ENCODE measurements around the gene LACC1. TPM values are rescaled to one million over a fixed set of nuclear protein-coding genes. Genes with fewer than 3 reads are reported as not detected.

Gene LACC1
- total RNA-seq, 1 experiment from 2014 or later: 3.7 TPM

- H3K27ac ChIP-seq (ENCODE audit: insufficient read length, low read depth, low read length): no peak overlapping the region
- Mint-ChIP-seq H3K4me3 (no peak overlapping the region), H3K4me1 (peaks cover 28 to 36% of the 10 kb centered on the region in 2 experiments), H3K36me3 (ENCODE audit: insufficient read depth in 1 of 3, low read depth in 3 of 3) (peaks cover 0 to 12% (median 0%) of the 10 kb centered on the region in 3 experiments; a peak in 2 of 7 replicates), H3K27me3 (ENCODE audit: low read depth) (peaks cover 14% of the 10 kb centered on the region), H3K9me3 (peaks cover 0 to 3% of the 10 kb centered on the region in 2 experiments; a peak in 1 of 5 replicates), H3K27ac (no peak overlapping the region)
- no peak overlapping the region for H3T11ph ChIP-seq (ENCODE audit: low read length)
- H2BK12ac ChIP-seq (ENCODE audit: insufficient read length, low read depth, low read length): no peak overlapping the region
- H3K27me3 ChIP-seq (ENCODE audit: insufficient read depth, low read length): peaks cover 3% of the 10 kb centered on the region; the same call in 1 of the 2 replicates
- no peak for TF ChIP-seq CTCF (conservative IDR thresholded peaks at IDR 0.05)
- no peak overlapping the region for H4K8ac ChIP-seq (replicated peaks; ENCODE audit: insufficient read length, low read depth, low read length)
- no peak overlapping the region for H2BK120ac ChIP-seq (ENCODE audit: low read depth, low read length, poor library complexity, severe bottlenecking)
- H2BK15ac ChIP-seq (ENCODE audit: low read depth, low read length): no peak overlapping the region
- no peaks in the 10 kb centered on the region for H3K79me2 ChIP-seq (ENCODE audit: insufficient read depth, low read length)
- H4K91ac ChIP-seq (ENCODE audit: insufficient read length, low read depth, low read length): no peak overlapping the region
- H3K4ac ChIP-seq (ENCODE audit: low read depth, low read length): no peak overlapping the region
- H4K5ac ChIP-seq (ENCODE audit: insufficient read length, low read depth, low read length): no peak overlapping the region
- no peaks in the 10 kb centered on the region for H4K20me1 ChIP-seq (ENCODE audit: control insufficient read depth, insufficient read depth, insufficient read length)
- H3K9ac ChIP-seq (ENCODE audit: extremely low read depth, insufficient read length, low read length): no peak overlapping the region
- H3K18ac ChIP-seq (ENCODE audit: insufficient read length, low read depth, low read length): no peak overlapping the region
- no peak overlapping the region for H3K23ac ChIP-seq (ENCODE audit: insufficient read length, low read depth, low read length)
- H3K9me3 ChIP-seq (ENCODE audit: control insufficient read depth, low read depth, low read length): no peaks in the 10 kb centered on the region
- no peak overlapping the region for H3K56ac ChIP-seq (ENCODE audit: insufficient read length, low read depth, low read length)
- no peak overlapping the region for H2BK5ac ChIP-seq (ENCODE audit: insufficient read length, low read length)
- H3K14ac ChIP-seq (ENCODE audit: insufficient read depth, low read length): no peak overlapping the region
- no peak overlapping the region for H2BK20ac ChIP-seq (ENCODE audit: low read depth, low read length, poor library complexity, severe bottlenecking)
- H3K23me2 ChIP-seq (ENCODE audit: insufficient read length, low read depth, low read length, poor library complexity, severe bottlenecking): peaks cover 14% of the 10 kb centered on the region
- H3K79me1 ChIP-seq (ENCODE audit: insufficient read depth, low read depth, low read length, poor library complexity, severe bottlenecking): no peaks in the 10 kb centered on the region
- DNase-seq: no peak
- H3K4me2 ChIP-seq (ENCODE audit: insufficient read depth, insufficient read length, low read length): no peak overlapping the region
- no peak overlapping the region for H2AFZ ChIP-seq (ENCODE audit: low read length)
- H3K4me1 ChIP-seq (ENCODE audit: insufficient read depth, low read length): peaks cover 4% of the 10 kb centered on the region
- no peak overlapping the region for H2AK5ac ChIP-seq (ENCODE audit: insufficient read length, low read length)
Observed at GRCh38 chr13:43881580-43881979, 1.9 kb downstream of the LACC1 start.

All from H9 (cell line).